ENCODE data around the gene MTMR11.

- TF ChIP-seq CTCF (IDR thresholded peaks at IDR 0.05): no peak
- TF ChIP-seq POLR2AphosphoS5 (IDR thresholded peaks at IDR 0.05): no peak
- TF ChIP-seq POLR2A (IDR thresholded peaks at IDR 0.05): no peak
Measured at GRCh38 chr1:149928401-149928724, 8.3 kb downstream of the MTMR11 start.
